Prostate gland (tissue), 2 donors: ENCODE measurements around the gene TNNC1. TPM values are rescaled to one million over a fixed set of nuclear protein-coding genes. Genes with fewer than 3 reads are reported as not detected.

Experiments used
- DNase-seq: peaks from one replicate; pipeline ENCODE4 v3.0.0-alpha.2; 2019; ENCODE audit warnings: low spot score
- H3K27ac ChIP-seq, 2 donors: fragments of 200-600 bp; sonication (generic); 2 replicates each; pipeline ENCODE4 v1.5.1; 2017 to 2019
- H3K27me3 ChIP-seq: fragments of 200-600 bp; sonication (generic); replicated peaks from 2 replicates; pipeline ENCODE4 v1.5.1; 2019; ENCODE audit not compliant: insufficient read depth
- H3K36me3 ChIP-seq, 2 donors: fragments of 200-600 bp; sonication (generic); 1 replicate in 1 of 2; 2 replicates in 1 of 2; pipeline versions ENCODE4 v1.5.1 to v1.8.1; 2017 to 2019
- H3K4me1 ChIP-seq: fragments of 200-600 bp; sonication (generic); replicated peaks from 2 replicates; pipeline ENCODE4 v1.5.1; 2019
- H3K4me3 ChIP-seq, 2 donors: fragments of 200-600 bp; sonication (generic); 2 replicates each; pipeline ENCODE4 v1.5.1; 2017 to 2019
- H3K9me3 ChIP-seq: fragments of 200-600 bp; sonication (generic); 2 replicates; pipeline ENCODE4 v1.5.1; 2017
- CTCF ChIP-seq, 4 experiments: fragments of 200-600 bp in 2 of 4; fragments of 450-650 bp in 2 of 4; sonication (generic) in 2 of 4; IDR thresholded peaks; 1 replicate in 3 of 4; 2 replicates in 1 of 4; pipeline ENCODE4 v1.5.1; 2016 to 2019; ENCODE audit warnings: antibody characterized with exemption in 4 of 4, mild to moderate bottlenecking in 2 of 4, moderate library complexity in 2 of 4
- POLR2A ChIP-seq: fragments of 450-650 bp; IDR thresholded peaks from one replicate; pipeline ENCODE4 v1.6.1; 2016; ENCODE audit warnings: antibody characterized with exemption, mild to moderate bottlenecking
- POLR2AphosphoS5 ChIP-seq: sonication (generic); formaldehyde crosslinking; IDR thresholded peaks from one replicate; pipeline ENCODE4 v1.6.1; 2017; ENCODE audit warnings: antibody characterized with exemption
- WGBS: methylation state at CpG from one replicate; pipeline ENCODE4 v1.1.5; 2018; 5-methylcytosine and 5-hydroxymethylcytosine counted together
- intact Hi-C: fragments of 100-400 bp; cut with DNase I; formaldehyde crosslinking; loops from one replicate; pipeline ENCODE4 v1.14.2; 2022
- total RNA-seq, 2 donors: library from RNA; depleted of rRNA; stranded (reverse); fragments of >200 nt; gene quantifications; one replicate each; pipeline ENCODE4 v1.1.0, GENCODE V29; 2016

The TNNC1 gene
- total RNA-seq, 2 donors from 2014 or later = 2.7 to 109 TPM

- no peak overlapping the region for H3K4me3 ChIP-seq
- peaks cover 39 to 47% of the 10 kb centered on the region in 2 donors for H3K36me3 ChIP-seq
- no peak for DNase-seq
- intact Hi-C loops = loop anchor here (5.0 kb wide), 1 partner anchor 51 kb away; the partner anchor contains the start of gene NT5DC2
- peak overlapping the region; percentile 56 to 72 for H3K27ac ChIP-seq
- no peaks in the 10 kb centered on the region for H3K4me1 ChIP-seq
- WGBS = 70% methylated on average over 27 of the region's 27 CpGs
- no peaks in the 10 kb centered on the region for H3K9me3 ChIP-seq
- no peaks in the 10 kb centered on the region for H3K27me3 ChIP-seq
- TF ChIP-seq POLR2AphosphoS5 (no peak), POLR2A (no peak), CTCF (IDR thresholded peaks at IDR 0.05) (no peak)
Observed at GRCh38 chr3:52480768-52481715, 27.2 kb upstream of the TNNC1 start.

GRCh38 chr3:52479877-52480575 is 26.2 kb upstream of the TNNC1 start:
- DNase-seq = no peak
- no peak for TF ChIP-seq CTCF (IDR thresholded peaks at IDR 0.05)
- TF ChIP-seq POLR2AphosphoS5 = no peak
- TF ChIP-seq POLR2A = no peak
- Histone ChIP-seq H3K27ac (peak overlapping the region; percentile 56 to 72), H3K36me3 (peaks cover 41 to 56% of the 10 kb centered on the region in 2 donors), H3K27me3 (no peaks in the 10 kb centered on the region), H3K4me1 (no peaks in the 10 kb centered on the region), H3K9me3 (no peaks in the 10 kb centered on the region), H3K4me3 (no peak overlapping the region)
- WGBS = 78% methylated on average over 16 of the region's 16 CpGs
- intact Hi-C loops = loop anchor here (5.0 to 10.0 kb wide), 2 partner anchors 52 to 205 kb away; partner anchors contain the start of genes GNL3, NT5DC2 and PBRM1

GRCh38 chr3:52479037-52479876 is 25.4 kb upstream of the TNNC1 start:
- H3K27ac ChIP-seq = peak overlapping the region in 1 of 2 donors; percentile 72
- DNase-seq = no peak
- H3K36me3 ChIP-seq = peaks cover 45 to 60% of the 10 kb centered on the region in 2 donors
- no peaks in the 10 kb centered on the region for H3K27me3 ChIP-seq
- no peaks in the 10 kb centered on the region for H3K4me1 ChIP-seq
- no peak overlapping the region for H3K4me3 ChIP-seq
- 92% methylated on average over 7 of the region's 7 CpGs for WGBS
- no peaks in the 10 kb centered on the region for H3K9me3 ChIP-seq
- intact Hi-C loops = loop anchor here (10.0 kb wide), 1 partner anchor 206 kb away; the partner anchor contains the start of genes GNL3 and PBRM1
- TF ChIP-seq CTCF (IDR thresholded peaks at IDR 0.05) (no peak), POLR2A (no peak), POLR2AphosphoS5 (no peak)

GRCh38 chr3:52477796-52478095 is 23.9 kb upstream of the TNNC1 start:
- no peak overlapping the region for H3K27ac ChIP-seq
- TF ChIP-seq POLR2A (no peak), POLR2AphosphoS5 (no peak), CTCF (IDR thresholded peaks at IDR 0.05) (no peak)
- H3K4me3 ChIP-seq = no peak overlapping the region
- H3K9me3 ChIP-seq = no peaks in the 10 kb centered on the region
- intact Hi-C loops = loop anchor here (10.0 kb wide), 1 partner anchor 207 kb away; the partner anchor contains the start of genes GNL3 and PBRM1
- H3K27me3 ChIP-seq = no peaks in the 10 kb centered on the region
- no peaks in the 10 kb centered on the region for H3K4me1 ChIP-seq
- 92% methylated on average over 6 of the region's 6 CpGs for WGBS
- peaks cover 51 to 68% of the 10 kb centered on the region in 2 donors for H3K36me3 ChIP-seq
- DNase-seq = no peak
